ENCODE data around the gene LRBA. TPM values are rescaled to one million over a fixed set of nuclear protein-coding genes. Genes with fewer than 3 reads are reported as not detected.
"Not testable (repeated sequence)": the region's sequence is repeated elsewhere in the genome, so short reads cannot be mapped to it uniquely, and the experiment has no call there.

Gene LRBA
- total RNA-seq, 1 donor from 2014 or later, result 93.1 TPM

DNA sequence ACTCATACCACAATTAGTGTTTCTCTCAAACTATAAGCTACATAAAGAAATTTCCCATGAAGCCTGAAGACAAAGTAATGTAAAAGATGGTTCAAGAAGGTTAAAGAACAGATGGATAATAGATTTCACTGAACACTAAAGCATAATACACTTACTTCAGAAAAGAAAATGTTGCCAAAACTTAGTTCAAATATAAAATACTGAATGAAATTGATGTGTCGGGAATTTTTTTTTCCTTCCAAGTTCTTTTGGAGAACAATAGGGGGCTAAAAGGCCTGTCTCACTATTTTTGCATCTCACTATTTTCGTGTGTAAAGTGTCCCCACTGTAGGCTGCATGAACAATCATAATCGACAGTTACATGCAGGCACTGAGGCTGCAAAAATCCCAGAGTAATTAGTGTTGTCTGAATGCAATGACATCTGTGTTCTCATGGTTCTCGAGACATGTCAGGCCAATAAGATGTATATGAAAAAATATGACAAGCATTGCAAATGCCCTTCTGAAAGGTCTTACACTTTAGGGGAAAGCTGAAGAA is 445.0 kb downstream of the LRBA start:
- no peak for DNase-seq (ENCODE audit: low spot score)

DNA sequence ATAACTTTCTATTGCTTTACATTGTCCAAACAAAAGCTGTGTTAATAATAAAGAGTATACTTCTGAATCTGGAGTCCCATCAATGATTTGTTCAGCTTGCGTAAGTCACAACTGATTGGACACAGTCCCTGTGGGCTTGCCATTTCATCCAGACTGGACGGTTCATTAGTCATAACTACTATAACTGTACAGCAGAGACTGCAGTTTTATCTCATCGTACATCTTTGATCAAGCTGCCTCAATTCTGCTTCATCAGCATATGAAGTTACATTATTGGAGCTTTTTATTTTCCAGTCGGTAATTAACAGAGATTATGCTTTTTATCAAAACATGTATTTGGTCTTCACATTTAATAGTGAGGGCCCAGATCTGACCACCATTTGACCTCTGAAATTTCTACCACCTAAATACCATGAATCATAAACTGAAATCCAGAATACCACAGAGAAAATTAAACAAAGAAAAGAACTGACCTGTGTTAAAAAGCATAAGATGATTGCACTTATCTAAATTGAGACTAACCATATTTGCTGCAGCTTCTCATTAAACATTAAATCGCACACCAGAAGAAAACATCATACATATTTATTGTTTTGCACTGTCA is 445.6 kb downstream of the LRBA start:
- no peak for DNase-seq (ENCODE audit: low spot score)

DNA sequence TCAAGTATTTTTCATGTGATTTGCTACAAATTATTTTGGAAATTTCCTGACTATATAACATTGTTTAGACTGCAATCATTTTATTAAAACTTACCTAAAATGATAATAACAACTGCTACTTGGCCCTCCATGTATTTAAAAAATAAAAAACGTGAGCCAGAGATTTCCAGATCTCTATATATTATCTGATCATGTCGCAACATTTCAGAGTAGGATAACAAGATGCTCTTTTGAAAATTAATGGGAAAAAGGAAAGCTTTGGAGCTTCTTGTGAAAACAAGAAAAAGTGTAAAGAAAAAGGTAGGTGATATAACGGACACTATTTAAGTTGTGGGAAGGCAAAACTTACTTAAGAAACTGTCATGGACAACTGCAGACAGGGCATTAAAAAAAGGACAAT is 448.0 kb downstream of the LRBA start:
- no peak for DNase-seq (ENCODE audit: low spot score)

DNA sequence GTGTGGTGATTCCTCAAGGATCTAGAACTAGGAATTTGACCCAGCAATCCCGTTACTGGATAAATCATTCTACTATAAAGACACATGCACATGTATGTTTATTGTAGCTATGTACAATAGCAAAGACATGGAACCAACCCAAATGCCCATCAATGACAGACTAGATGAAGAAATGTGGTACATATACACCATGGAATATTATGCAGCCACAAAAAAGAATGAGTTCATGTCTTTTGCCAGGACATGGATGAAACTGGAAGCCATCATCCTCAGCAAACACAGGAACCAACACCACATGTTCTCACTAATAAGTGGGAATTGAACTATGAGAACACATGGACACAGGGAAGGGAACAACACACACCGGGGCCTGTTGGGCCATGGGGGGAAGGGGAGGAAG is 450.1 kb downstream of the LRBA start:
- DNase-seq (ENCODE audit: low spot score), result not testable (repeated sequence)

DNA sequence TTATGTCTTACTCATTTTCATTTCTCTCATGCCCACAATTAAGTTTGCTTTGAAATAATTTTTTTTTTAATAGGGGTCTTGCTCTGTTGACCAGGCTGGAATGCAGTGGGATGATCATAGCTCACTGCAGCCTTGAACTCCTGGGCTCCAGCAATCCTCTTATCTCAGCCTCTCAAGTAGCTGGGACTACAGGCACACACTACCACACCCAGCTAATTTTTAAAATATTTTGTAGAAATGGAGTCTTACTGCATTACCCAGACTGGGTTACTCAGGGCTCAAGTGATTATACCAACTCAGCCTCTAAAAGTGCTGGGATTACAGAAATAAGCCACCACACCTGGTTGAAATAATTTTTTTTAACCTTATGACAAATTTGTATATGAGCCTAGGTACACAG is 452.3 kb downstream of the LRBA start:
- DNase-seq (ENCODE audit: low spot score), result no peak

DNA sequence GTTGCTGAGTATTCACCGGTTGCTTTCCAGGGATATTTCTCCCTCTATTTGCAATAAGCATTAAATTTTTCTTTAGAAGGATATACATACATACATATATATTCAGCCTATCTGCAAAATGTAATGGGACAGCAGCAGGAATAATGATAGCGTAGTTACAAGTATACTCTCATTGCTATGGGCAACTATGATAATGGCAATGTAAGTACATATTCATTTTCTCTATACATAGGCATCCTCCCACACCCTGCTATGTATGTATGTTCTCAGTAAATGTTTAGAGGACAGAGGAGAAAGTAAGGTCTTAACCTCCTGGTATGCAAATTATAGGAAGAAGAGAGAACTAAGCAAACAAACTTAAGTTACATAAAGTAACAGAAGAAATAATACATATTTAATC is 452.8 kb downstream of the LRBA start:
- DNase-seq (ENCODE audit: low spot score), result no peak

DNA sequence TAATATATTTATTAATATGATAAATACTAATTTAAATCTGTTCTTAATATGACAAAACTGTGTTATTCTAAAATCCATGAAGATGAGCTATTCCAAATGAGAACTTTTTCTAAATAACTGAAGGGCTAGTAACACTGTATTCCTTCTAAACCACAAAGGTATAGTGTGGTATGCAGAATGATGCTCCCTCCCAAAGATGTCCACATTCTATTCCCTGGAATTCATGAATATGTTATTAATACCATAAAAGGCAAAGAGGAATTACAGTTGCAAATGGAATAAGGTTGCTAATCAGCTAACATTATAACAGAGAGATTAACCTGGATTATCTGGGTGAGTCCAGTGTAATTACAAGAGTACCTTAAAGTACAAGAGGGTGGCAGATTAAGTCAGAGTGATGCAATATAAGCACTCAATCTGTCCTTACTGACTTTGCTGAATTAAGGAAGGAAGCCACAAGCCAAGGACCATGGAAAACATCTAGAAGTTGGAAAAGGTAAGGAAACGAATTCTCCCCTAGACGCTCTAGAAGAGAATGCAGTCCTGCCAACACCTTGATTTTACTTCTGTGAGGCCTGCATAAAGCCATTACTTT is 453.8 kb downstream of the LRBA start:
- DNase-seq (ENCODE audit: low spot score), result no peak

DNA sequence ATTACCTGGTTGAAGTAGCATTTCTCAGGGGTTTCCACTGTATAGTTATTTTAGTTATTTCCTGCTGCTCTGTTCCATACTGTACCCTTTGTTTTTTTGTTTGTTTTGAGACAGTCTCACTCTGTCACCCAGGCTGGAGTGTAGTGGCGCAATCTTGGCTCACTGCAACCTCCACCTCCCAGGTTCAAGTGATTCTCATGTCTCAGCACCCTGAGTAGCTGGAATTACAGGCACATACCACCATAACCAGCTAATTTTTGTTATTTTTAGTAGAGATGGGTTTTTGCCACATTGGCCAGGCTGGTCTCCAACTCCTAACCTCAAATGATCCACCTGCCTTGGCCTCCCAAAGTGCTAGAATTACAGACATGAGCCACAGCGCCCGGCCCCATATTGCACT is 457.3 kb downstream of the LRBA start:
- DNase-seq (ENCODE audit: low spot score), result not testable (repeated sequence)

DNA sequence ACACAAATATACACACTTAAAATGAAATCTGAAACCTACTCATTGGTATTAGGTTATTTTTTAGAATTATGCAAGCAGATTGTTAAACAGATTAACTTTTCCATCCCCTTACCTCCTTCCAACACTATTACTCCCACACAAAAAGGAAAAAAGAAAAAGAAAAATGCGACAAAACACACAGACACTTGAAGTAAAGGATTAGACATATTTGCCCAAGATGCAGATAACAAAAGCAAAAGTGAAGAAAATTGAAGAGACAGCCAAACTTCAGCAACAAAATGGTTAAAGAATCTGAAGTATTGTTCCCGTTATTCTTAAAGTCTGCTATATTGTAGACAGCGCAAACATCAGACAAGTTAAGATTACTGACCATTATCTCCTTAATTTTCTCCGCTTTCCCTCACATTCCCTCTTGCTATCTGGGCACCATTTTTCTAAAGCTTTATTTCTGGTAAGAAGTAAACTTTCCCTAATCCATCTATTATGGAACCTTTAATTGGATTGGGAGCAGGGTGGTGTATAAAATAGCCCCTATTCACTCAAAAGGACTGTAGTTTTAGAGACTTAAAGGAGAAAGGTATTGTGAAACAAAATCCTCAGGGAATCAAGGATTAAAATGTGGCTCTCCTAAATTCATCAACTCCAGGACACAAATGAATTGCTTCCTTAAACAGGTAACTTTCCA is 467.8 kb downstream of the LRBA start:
- no peak for DNase-seq (ENCODE audit: low spot score)

DNA sequence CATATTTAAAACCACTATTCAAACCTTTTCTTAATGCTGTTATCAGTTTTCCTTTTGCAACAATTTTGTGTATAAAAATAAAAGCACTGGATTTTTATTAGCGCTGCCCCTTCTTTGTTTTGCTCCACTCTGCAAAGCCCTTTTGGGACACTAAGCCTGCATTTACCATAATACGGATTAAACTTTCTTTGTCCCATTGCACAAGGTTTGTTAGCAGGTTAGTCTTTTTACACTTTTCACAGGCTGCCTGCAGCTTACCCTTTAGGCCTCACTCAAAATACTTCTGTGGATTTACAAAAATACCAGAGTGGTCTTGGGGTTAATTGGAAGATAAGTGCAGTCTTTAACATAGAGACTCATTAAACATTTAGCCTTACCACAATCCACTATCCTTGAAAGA is 468.8 kb downstream of the LRBA start:
- DNase-seq (ENCODE audit: low spot score), result no peak

DNA sequence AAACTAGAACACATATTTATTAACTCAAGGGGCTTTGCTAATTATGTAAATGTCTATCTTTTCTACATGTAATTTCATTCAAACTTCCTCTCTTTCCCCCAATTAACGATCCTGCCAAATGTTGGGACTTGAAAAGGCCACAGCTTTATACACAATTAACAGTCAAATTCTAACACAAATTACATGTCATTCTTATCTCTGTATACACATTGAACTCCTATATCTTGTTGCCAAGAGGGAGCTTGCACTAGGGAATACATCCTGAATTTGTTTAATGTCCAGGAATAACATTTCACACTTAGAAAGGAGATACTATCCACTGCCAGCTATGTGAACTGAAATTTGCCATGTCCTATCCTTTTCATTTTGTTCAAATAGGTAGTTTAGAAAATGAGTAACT is 472.0 kb downstream of the LRBA start:
- DNase-seq (ENCODE audit: low spot score), result no peak

DNA sequence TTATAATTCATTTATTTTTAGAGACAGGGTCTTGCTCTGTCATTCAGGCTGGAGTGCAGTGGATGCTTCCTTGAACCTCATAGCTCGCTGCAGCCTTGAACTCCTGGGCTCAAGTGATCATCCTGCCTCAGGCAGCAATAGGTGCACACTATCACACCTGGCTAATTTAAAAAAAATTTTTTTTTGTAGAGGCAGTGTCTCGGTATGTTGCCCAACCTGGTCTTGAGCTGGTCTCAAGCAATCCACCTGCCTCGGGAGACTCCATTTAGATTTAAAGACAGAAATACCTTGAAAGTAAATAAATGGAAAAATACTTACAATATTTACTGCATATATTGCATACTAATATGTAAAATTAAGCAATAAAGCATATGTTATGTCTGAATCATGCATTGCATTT is 473.4 kb downstream of the LRBA start:
- DNase-seq (ENCODE audit: low spot score), result no peak

DNA sequence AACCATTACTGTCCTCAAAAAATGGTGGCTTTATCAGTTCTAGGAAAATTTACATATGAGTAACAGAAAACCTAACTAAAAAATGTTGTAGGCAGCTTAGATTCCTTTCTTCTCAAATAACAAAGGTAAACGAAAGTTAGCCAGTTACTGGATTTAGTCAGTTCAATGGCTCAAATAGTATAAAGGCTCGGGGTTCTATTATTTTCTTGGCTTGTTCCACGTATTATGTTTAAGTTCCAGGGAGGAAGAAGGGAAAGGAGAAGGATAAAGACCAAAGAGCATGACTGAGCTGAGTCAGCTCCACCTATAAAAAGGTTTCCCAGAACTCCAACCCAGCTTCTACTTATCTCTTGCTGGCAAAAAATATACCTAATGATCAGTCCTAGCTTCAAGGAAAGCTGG is 474.1 kb downstream of the LRBA start:
- DNase-seq (ENCODE audit: low spot score), result no peak

DNA sequence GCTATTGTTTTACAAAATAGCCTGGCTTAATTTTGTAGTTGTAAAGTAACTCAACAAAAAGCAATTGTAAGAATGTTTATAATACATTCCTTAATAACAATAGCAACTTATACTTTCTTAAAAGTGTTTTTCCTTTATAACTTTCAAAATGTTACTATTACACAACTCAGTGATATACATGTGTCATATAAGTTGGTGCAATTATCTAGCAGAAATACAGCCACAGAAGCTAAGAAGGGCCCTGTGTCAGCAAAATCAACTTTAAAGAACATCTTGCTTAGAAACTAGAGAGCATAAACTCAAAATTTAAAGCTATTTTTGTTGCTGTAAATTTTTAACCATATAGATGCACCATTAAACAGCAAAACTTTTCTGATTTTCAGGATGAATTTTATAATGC is 474.5 kb downstream of the LRBA start:
- no peak for DNase-seq (ENCODE audit: low spot score)

DNA sequence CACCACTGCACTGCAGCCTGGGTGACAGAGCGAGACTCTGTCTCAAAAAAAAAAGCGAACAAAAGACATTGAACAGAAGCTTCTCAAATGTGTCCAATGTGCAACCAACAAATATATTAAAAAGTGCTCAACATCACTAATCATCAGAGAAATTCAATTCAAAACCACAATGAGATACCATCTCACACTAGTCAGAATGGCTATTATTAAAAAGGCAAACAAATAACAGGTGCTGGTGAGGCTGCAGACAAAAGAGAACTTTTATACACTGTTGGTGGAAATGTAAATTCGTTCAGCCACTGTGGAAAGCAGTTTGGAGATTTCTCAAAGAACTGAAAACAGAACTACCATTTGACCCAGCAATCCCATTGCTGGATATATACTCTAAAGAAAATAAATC is 477.2 kb downstream of the LRBA start:
- DNase-seq (ENCODE audit: low spot score), result not testable (repeated sequence)

DNA sequence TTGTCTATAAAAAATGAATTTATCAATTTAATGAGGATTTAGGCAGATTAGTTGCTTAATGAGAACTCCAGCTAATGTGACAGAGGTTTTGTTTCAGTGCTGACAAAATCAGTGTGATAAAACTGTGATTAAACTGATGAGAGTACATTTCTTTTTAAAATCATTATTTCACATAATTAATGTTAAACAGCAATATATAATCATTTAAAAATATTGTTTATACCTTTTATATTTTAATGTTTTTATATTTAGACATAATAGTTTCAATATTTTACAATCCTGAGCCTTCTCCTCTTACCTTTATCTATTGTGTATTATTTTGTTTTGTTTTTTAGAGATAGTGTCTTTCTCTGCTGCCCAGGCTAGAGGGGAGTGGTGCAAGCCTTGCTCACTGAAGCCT is 480.3 kb downstream of the LRBA start:
- no peak for DNase-seq (ENCODE audit: low spot score)

DNA sequence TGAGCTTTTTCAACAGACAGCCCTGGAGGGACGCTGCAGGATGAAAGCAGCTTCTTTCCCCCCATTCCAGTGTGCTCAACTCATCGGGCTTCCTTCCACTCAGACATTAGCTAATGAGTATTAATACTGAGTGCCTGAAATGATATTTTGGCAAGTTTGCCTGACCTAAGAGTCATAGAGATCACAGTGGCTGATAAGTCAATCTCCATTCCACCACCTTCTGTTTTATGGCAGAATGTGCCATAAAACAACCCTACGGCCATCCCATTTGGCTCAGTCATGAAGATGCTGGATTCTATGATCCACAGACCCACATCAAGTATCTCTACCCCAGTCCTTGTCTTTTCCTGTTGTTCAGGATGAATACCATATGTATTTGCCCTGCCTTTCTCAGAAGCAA is 481.4 kb downstream of the LRBA start:
- DNase-seq (ENCODE audit: low spot score), result no peak

DNA sequence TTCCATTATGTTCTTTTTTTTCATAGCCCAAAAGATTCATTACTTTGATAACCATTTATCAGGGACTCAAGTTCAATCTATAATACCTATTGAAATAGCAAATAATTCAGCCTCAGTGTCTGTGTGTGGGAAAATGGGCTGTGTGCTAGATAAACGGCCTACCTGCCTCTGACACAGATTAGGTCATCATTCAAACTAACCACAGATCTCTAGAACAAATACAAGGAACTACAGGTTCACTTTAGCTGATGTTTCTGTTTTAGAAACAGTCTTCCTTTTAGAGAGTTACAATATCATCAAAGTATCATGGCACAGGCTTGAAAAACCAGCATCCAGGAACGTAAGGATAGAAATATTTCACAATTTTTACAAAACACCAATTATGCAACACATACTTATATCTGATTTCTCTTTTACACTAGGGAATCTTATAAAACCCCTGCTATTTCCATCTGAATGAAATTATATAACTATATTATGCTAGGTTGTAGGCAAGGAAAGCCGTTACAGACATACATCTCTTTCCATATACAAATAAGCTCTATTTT is 489.7 kb downstream of the LRBA start:
- no peak for DNase-seq (ENCODE audit: low spot score)

DNA sequence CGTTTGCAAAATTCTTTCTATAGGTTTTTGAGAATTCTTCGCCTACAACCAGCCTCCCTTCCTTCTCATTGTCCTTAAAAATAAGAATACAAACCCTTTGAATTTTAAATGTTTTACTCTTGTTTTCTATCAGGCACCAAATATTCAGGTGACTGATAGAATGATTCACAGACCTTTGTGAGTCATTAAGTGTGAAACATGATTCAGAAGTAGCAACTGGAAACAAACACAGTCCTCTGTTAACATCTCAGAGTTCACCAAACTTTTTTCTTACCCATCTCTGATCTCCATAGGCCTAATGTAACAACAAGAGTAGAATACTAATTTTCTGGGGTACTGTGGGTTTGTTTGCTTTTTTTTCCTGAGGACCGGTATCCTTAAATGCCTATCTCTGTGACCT is 496.5 kb downstream of the LRBA start:
- DNase-seq (ENCODE audit: low spot score), result no peak

DNA sequence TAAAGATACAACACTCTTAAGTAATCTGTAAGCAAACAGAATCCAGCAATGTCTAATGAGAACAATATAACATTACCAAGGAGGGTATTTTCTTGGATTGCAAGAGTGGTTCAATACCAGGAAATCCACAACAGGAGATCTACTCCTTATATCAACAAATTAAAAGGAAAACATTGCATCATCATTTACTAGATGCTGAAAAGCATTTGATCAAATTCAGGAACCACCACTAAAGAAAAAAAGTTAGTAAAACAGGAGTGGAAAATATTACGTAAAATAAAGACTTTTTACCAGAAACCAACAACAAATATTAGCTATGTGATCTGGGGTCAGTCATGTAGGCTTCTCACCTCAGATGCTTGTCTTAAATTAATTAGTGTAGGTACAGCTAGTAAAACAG is 499.9 kb downstream of the LRBA start:
- DNase-seq (ENCODE audit: low spot score), result no peak

DNA sequence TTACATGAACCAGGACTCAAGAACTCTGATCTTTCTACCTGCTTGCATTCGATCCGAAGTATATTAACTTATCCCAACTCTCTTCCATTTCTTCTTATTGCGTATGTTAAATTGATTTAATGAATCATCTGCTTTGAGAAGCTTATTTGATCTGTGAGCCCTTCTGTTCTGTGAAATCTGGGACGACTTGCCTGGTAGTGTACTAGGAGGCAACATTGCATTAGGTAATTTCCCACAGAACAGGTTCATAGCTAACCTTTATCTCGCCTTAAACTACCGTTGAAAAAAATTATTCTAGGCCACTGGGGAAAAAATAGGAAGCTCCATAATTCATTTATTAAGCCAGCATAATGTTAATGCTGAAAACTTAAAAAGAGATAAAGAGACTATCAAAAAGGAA is 500.4 kb downstream of the LRBA start:
- no peak for DNase-seq (ENCODE audit: low spot score)

DNA sequence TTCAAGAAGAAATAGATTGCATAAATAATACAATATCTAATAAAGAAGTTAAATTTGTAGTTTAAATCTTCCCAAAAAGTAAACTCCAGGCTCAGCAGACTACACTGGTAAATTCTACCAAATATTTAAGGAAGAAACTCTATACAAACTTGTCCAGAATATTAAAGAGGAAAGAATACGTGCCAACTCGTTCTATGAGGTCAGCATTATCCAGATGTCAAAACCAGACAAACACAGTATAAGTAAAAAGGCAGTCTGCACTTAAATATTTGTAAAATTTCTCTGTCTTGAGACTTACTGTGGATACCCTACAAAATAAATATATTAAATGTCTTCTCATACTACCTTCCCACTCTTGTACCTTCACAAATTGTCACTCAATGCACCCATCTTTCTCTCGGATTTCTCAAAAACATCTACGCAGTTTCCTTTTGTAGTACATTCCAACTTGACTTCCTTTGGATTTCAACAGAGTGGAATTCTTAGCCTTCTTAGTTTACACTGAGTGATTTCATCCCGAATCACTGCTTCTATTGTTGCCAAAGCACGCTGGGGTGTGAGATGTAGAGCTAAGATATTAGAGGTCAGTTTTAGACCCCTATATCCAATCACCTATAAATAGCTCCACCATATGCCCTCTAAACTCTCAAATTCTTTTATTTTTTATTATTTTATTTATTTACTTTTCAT is 504.8 kb downstream of the LRBA start:
- DNase-seq (ENCODE audit: low spot score), result no peak
